SK-N-SH (cell line): ENCODE results near the gene F11. TPM values are rescaled to one million over a fixed set of nuclear protein-coding genes. Genes with fewer than 3 reads are reported as not detected.

ENCODE experiments used
- CTCF ChIA-PET: fragments of 300-600, 350-600 bp; formaldehyde crosslinking; extraction: SDS; loops from one replicate; lab custom pipeline; 2021; lab: Yijun Ruan, JAX
- POLR2A ChIA-PET: fragments of 350-600 bp; sonication (Branson Sonifier 250); formaldehyde crosslinking; extraction: SDS; loops from one replicate; lab custom pipeline; 2020; ENCODE audit warnings: antibody characterized with exemption, inconsistent platforms; lab: Yijun Ruan, JAX
- DNase-seq: peaks from one replicate; pipeline ENCODE4 v3.0.0; 2012
- H2AFZ ChIP-seq: fragments of 200-600 bp; sonication (generic); 2 replicates; pipeline ENCODE4 v1.8.1; 2016; ENCODE audit warnings: antibody characterized with exemption, mild to moderate bottlenecking, low read depth
- H3F3A ChIP-seq: fragments of 200-600 bp; sonication (generic); replicated peaks from 2 replicates; pipeline ENCODE3; 2016; ENCODE audit warnings: antibody characterized with exemption, mild to moderate bottlenecking; ENCODE audit not compliant: insufficient read depth
- H3K27ac ChIP-seq, 2 experiments: fragments of 200-500 bp in 1 of 2; fragments of 200-600 bp in 1 of 2; sonication (Bioruptor generic) in 1 of 2; sonication (generic), shearing (Covaris generic) in 1 of 2; 2 replicates each; pipeline versions ENCODE4 v1.5.1 to v1.6.1; 2014 to 2016; ENCODE audit warnings: low read depth in 2 of 2, inconsistent platforms in 1 of 2, low read length in 1 of 2, mild to moderate bottlenecking in 1 of 2, mixed read lengths in 1 of 2
- H3K27me3 ChIP-seq: fragments of 200-600 bp; sonication (generic), shearing (Covaris generic); 2 replicates; pipeline ENCODE4 v1.6.1; 2016; ENCODE audit warnings: mixed run types; ENCODE audit not compliant: insufficient read depth
- H3K36me3 ChIP-seq, 2 experiments: fragments of 200-500 bp in 1 of 2; fragments of 200-600 bp in 1 of 2; sonication (Bioruptor generic) in 1 of 2; sonication (generic) in 1 of 2; replicated peaks in 1 of 2; 2 replicates each; pipeline versions ENCODE3 to v1.5.1; 2014 to 2016; ENCODE audit warnings: low read length in 1 of 2, mild to moderate bottlenecking in 1 of 2; ENCODE audit not compliant: insufficient read depth in 2 of 2, control insufficient read depth in 1 of 2
- H3K4me1 ChIP-seq, 2 experiments: fragments of 200-500 bp in 1 of 2; fragments of 200-600 bp in 1 of 2; sonication (Bioruptor generic) in 1 of 2; sonication (generic), shearing (Covaris generic) in 1 of 2; 2 replicates each; pipeline versions ENCODE4 v1.5.1 to v1.6.1; 2014 to 2016; ENCODE audit warnings: low read depth in 1 of 2, low read length in 1 of 2, mixed run types in 1 of 2; ENCODE audit not compliant: insufficient read depth in 2 of 2, control insufficient read depth in 1 of 2
- H3K4me2 ChIP-seq: fragments of 200-600 bp; sonication (generic), shearing (Covaris generic); 2 replicates; pipeline ENCODE4 v1.6.1; 2017; ENCODE audit warnings: mixed run types
- H3K4me3 ChIP-seq, 2 experiments: fragments of 200-500 bp in 1 of 2; fragments of 200-600 bp in 1 of 2; sonication (Bioruptor generic) in 1 of 2; sonication (generic), shearing (Covaris generic) in 1 of 2; 2 replicates each; pipeline versions ENCODE4 v1.5.1 to v1.8.1; 2014 to 2016; ENCODE audit warnings: low read depth in 2 of 2, inconsistent platforms in 1 of 2, low read length in 1 of 2, mild to moderate bottlenecking in 1 of 2, mixed read lengths in 1 of 2, moderate library complexity in 1 of 2
- H3K79me2 ChIP-seq: fragments of 200-600 bp; sonication (generic); 2 replicates; pipeline ENCODE4 v1.8.1; 2017; ENCODE audit warnings: mild to moderate bottlenecking; ENCODE audit not compliant: insufficient read depth
- H3K9ac ChIP-seq: fragments of 200-600 bp; sonication (generic); 2 replicates; pipeline ENCODE4 v1.6.1; 2017; ENCODE audit warnings: mixed run types
- H3K9me2 ChIP-seq: fragments of 200-600 bp; sonication (generic); 2 replicates; pipeline ENCODE4 v1.6.1; 2017; ENCODE audit warnings: mixed run types
- H3K9me3 ChIP-seq: fragments of 200-600 bp; sonication (generic); 2 replicates; pipeline ENCODE4 v1.6.1; 2017; ENCODE audit warnings: mixed run types, mild to moderate bottlenecking, moderate library complexity
- H4K20me1 ChIP-seq: fragments of 200-600 bp; sonication (generic); 2 replicates; pipeline ENCODE4 v1.6.1; 2017; ENCODE audit warnings: mild to moderate bottlenecking, mixed run types; ENCODE audit not compliant: insufficient read depth
- CHD2 ChIP-seq: fragments of 150-350 bp; IDR thresholded peaks from 2 replicates; pipeline ENCODE4 v1.6.1; 2018; ENCODE audit warnings: low read length; ENCODE audit not compliant: partially characterized antibody
- EP300 ChIP-seq, 2 experiments: IDR thresholded peaks; 2 replicates each; pipeline versions ENCODE4 v1.4.0 to v1.6.1; 2012; ENCODE audit warnings: borderline replicate concordance in 1 of 2, low read depth in 1 of 2, low read length in 1 of 2
- EZH2phosphoT487 ChIP-seq: fragments of 200-600 bp; sonication (generic); IDR thresholded peaks from 2 replicates; pipeline ENCODE4 v1.6.1; 2017; ENCODE audit warnings: low read depth, mixed run types, mild to moderate bottlenecking, antibody characterized with exemption, moderate library complexity, borderline replicate concordance
- FOXJ3 ChIP-seq: sonication (generic); formaldehyde crosslinking; IDR thresholded peaks from 2 replicates; pipeline ENCODE4 v1.5.1; 2020; ENCODE audit warnings: mild to moderate bottlenecking, missing genetic modification reagents
- GATA2 ChIP-seq: sonication (generic); formaldehyde crosslinking; IDR thresholded peaks from 2 replicates; pipeline ENCODE4 v1.5.0; 2020; ENCODE audit warnings: mild to moderate bottlenecking, missing genetic modification reagents
- MXI1 ChIP-seq: IDR thresholded peaks from 2 replicates; pipeline ENCODE4 v1.6.1; 2012; ENCODE audit warnings: mild to moderate bottlenecking, low read depth, low read length, improper control_type of control experiment
- NFIC ChIP-seq: IDR thresholded peaks from 2 replicates; pipeline ENCODE4 v1.4.0; 2012; ENCODE audit warnings: borderline replicate concordance
- NRF1 ChIP-seq: IDR thresholded peaks from 2 replicates; pipeline ENCODE4 v1.6.1; 2012; ENCODE audit warnings: low read depth, mild to moderate bottlenecking, low read length
- POLR2AphosphoS5 ChIP-seq: IDR thresholded peaks from 2 replicates; pipeline ENCODE4 v1.6.1; 2012; ENCODE audit warnings: low read depth, low read length
- RCOR1 ChIP-seq: fragments of 150-350 bp; IDR thresholded peaks from 2 replicates; pipeline ENCODE4 v1.6.1; 2017; ENCODE audit warnings: antibody characterized with exemption, low read length
- YY1 ChIP-seq: IDR thresholded peaks from 2 replicates; pipeline ENCODE4 v1.4.0; 2012; ENCODE audit warnings: low read depth, mild to moderate bottlenecking
- WGBS: methylation state at CpG from one replicate; pipeline ENCODE4 v1.1.6; 2017; ENCODE audit warnings: low lambda C conversion rate; 5-methylcytosine and 5-hydroxymethylcytosine counted together
- polyA plus RNA-seq, 3 experiments: library from polyadenylated mRNA; depleted of rRNA; stranded (reverse); fragments of >200 nt; gene quantifications; 2 replicates each; pipeline ENCODE4 v1.2.3, GENCODE V29; 2012
- TF ChIP-seq, protein P1 (sequence below): fragments of 150-350 bp; IDR thresholded peaks from 2 replicates; pipeline ENCODE4 v1.6.1; 2016; ENCODE audit warnings: mild to moderate bottlenecking, low read depth, low read length

The F11 gene
- polyA plus RNA-seq (2012; rRNA removed): not detected in 2 replicates
- polyA plus RNA-seq (2012; cell fraction: cytosol; rRNA removed): not detected in 2 replicates
- not detected in 2 replicates for polyA plus RNA-seq (2012; cell fraction: nucleus; rRNA removed)

DNA sequence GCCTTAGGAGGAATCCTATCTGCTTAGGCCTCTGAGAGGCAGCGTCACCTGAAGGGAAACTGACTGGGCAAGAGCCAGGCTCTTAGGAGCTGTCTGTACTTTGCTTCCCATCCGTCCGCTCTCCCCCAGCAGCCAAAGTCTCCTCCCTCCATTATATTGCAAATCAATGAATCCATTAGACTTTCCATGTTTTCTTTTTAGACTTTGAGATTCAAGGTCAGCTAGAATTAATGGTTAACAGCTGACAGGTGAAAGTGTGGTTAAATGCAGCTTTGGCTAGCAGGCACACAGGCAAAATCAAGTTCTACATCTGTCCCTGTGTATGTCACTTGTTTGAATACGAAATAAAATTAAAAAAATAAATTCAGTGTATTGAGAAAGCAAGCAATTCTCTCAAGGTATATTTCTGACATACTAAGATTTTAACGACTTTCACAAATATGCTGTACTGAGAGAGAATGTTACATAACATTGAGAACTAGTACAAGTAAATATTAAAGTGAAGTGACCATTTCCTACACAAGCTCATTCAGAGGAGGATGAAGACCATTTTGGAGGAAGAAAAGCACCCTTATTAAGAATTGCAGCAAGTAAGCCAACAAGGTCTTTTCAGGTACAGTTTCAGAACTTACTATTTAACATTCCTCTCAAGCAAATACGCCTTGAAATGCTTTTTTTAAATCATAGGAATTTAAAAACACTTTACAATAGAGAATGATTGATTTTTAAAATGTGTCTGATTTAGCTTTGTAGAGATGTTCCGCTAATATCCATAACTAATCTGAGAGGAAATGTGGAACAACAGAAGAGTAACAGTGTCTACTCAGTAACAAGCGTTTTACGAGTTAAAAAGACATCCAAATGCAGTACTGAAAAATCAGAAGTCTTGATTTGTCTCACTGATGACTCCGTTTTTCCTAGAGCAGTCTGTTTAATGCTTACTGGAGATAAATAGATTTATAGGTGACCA lies at the start of gene F11:
F11 (plus strand) TSS at position 507 of the 970 bp plus-strand sequence. CDS start 948 bp downstream, outside the sequence.
- no peak within 1 kb of the TSS for H3K4me2 ChIP-seq
- H3K27ac ChIP-seq: no peak within 1 kb of the TSS
- no peaks in the 10 kb centered on the region for H3K9me3 ChIP-seq
- ChIA-PET POLR2A (no interaction called here), CTCF (interaction anchor here (0.8 kb wide), 1 partner anchor 321 kb away, joined by 3 read pairs; no protein-coding TSS in a partner anchor)
- 42% methylated on average over 10 of the region's 10 CpGs for WGBS
- H2AFZ ChIP-seq: no peak within 1 kb of the TSS
- no peaks in the 10 kb centered on the region for H4K20me1 ChIP-seq
- H3K9me2 ChIP-seq: no peaks in the 10 kb centered on the region
- H3K9ac ChIP-seq: no peak within 1 kb of the TSS
- no peaks in the 10 kb centered on the region for H3F3A ChIP-seq
- no peaks in the 10 kb centered on the region for H3K27me3 ChIP-seq
- TF ChIP-seq EZH2phosphoT487: no peak
- no peak for TF ChIP-seq GATA2 (CRISPR knock-in tag)
- TF ChIP-seq, protein P1, sequence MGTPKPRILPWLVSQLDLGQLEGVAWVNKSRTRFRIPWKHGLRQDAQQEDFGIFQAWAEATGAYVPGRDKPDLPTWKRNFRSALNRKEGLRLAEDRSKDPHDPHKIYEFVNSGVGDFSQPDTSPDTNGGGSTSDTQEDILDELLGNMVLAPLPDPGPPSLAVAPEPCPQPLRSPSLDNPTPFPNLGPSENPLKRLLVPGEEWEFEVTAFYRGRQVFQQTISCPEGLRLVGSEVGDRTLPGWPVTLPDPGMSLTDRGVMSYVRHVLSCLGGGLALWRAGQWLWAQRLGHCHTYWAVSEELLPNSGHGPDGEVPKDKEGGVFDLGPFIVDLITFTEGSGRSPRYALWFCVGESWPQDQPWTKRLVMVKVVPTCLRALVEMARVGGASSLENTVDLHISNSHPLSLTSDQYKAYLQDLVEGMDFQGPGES: no peak
- H3K4me3 ChIP-seq: no peak within 1 kb of the TSS
- no peaks in the 10 kb centered on the region for H3K36me3 ChIP-seq
- no peaks in the 10 kb centered on the region for H3K4me1 ChIP-seq
- no peaks in the 10 kb centered on the region for H3K79me2 ChIP-seq
- no peak for DNase-seq

DNA sequence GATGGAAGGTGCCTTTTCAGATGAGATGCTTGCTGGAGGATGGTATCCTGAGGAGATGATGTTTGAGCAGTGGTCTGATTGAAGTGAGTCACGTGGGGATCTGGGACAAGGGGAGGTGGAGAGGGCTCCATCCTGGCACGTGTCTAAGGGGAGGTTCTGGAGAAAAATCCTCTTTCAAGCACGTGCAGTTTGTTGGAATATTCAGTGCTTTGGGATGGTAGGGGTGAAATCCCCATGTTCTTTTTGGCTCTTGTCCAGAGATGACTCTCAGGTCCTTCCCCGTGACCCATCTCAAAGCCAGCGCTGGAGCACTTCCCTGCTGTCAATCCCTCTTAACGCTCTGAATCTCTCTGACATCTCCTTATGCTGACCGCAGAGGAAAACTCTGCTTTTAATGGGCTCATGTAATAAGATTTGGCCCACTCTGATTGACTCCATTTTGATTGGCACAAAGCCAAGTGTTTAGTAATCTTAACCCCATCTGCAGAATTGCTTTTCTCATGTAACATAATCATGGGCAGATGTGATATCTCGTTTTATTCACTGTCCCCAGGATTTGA lies 49.4 kb upstream of the F11 start:
- H3K27me3 ChIP-seq: no peaks in the 10 kb centered on the region
- H3K4me1 ChIP-seq: peaks cover 0 to 10% of the 10 kb centered on the region in 2 experiments; a peak in 2 of 4 replicates
- H3K27ac ChIP-seq: no peak overlapping the region
- no peaks in the 10 kb centered on the region for H3K9me3 ChIP-seq
- POLR2A ChIA-PET: no interaction called here
- TF ChIP-seq RCOR1 (peak; percentile 83), FOXJ3 (CRISPR knock-in tag) (no peak), CHD2 (peak; percentile 55), POLR2AphosphoS5 (no peak), EP300 (IDR thresholded peaks at IDR 0.05; ENCODE audit: borderline replicate concordance in 1 of 2, low read depth in 1 of 2, low read length in 1 of 2) (peak in 1 of 2 experiments; percentile 78; a peak in 1 of 4 replicates), NRF1 (no peak), GATA2 (CRISPR knock-in tag) (peak; percentile 95), MXI1 (peak; percentile 79), YY1 (no peak), NFIC (peak; percentile 71)
- H3K9ac ChIP-seq: no peak overlapping the region
- H3K9me2 ChIP-seq: no peaks in the 10 kb centered on the region
- no peaks in the 10 kb centered on the region for H3K36me3 ChIP-seq
- H3F3A ChIP-seq: peaks cover 6% of the 10 kb centered on the region
- WGBS: 9% methylated on average over 8 of the region's 8 CpGs
- H3K4me2 ChIP-seq: no peak overlapping the region
- H3K79me2 ChIP-seq: no peaks in the 10 kb centered on the region
- H3K4me3 ChIP-seq: no peak overlapping the region; a peak in 1 of 4 replicates
- H4K20me1 ChIP-seq: no peaks in the 10 kb centered on the region
- peak; percentile 68 for DNase-seq
- H2AFZ ChIP-seq: no peak overlapping the region; the same call in 1 of the 2 replicates
- CTCF ChIA-PET: no interaction called here
